Right lobe of liver (tissue), 6 donors: ENCODE measurements around the gene DHRSX. TPM values are rescaled to one million over a fixed set of nuclear protein-coding genes. Genes with fewer than 3 reads are reported as not detected.
"Not testable (repeated sequence)": the region's sequence is repeated elsewhere in the genome, so short reads cannot be mapped to it uniquely, and the experiment has no call there.

Experiments used
- ATAC-seq, 4 donors: fragments of 200-7000 bp; cut with Tn5 transposase; one replicate each; pipeline ENCODE4 v1.9.1; 2020; ENCODE audit warnings: mild to moderate bottlenecking in 4 of 4, moderate library complexity in 4 of 4
- DNase-seq, 3 donors: peaks; one replicate each; pipeline ENCODE4 v3.0.0-alpha.2; 2020
- H3K27ac ChIP-seq, 3 donors: fragments of 200-600 bp; one replicate each; pipeline ENCODE4 v1.8.0; 2022
- H3K27me3 ChIP-seq, 2 donors: fragments of 200-600 bp; one replicate each; pipeline ENCODE4 v1.8.0; 2022
- H3K36me3 ChIP-seq, 4 donors: fragments of 200-600 bp; sonication (generic) in 1 of 4; one replicate each; pipeline versions ENCODE4 v1.5.1 to v1.8.0; 2017 to 2022; ENCODE audit warnings: control low read depth in 1 of 4
- H3K4me1 ChIP-seq, 4 donors: fragments of 200-600 bp; sonication (generic) in 1 of 4; one replicate each; pipeline versions ENCODE4 v1.5.1 to v1.8.0; 2017 to 2022; ENCODE audit warnings: control low read depth in 1 of 4
- H3K4me3 ChIP-seq, 3 donors: fragments of 200-600 bp; one replicate each; pipeline ENCODE4 v1.8.0; 2022
- H3K9me3 ChIP-seq, 4 donors: fragments of 200-600 bp; sonication (generic) in 1 of 4; one replicate each; pipeline versions ENCODE4 v1.5.1 to v1.8.0; 2017 to 2022; ENCODE audit warnings: control low read depth in 1 of 4
- POLR2A ChIP-seq: fragments of 450-650 bp; IDR thresholded peaks from one replicate; pipeline ENCODE4 v1.6.1; 2017; ENCODE audit warnings: antibody characterized with exemption, mild to moderate bottlenecking
- WGBS: methylation state at CpG from one replicate; pipeline ENCODE4 v1.1.6; 2018; ENCODE audit warnings: low coverage, low lambda C conversion rate; ENCODE audit not compliant: insufficient coverage; ENCODE audit errors: missing lambda C conversion rate; 5-methylcytosine and 5-hydroxymethylcytosine counted together
- intact Hi-C, 2 donors: fragments of 100-400 bp; cut with DNase I; formaldehyde crosslinking; loops; one replicate each; pipeline versions ENCODE4 v1.11.2 to v1.14.1; 2022
- total RNA-seq, 6 experiments: library from RNA; depleted of rRNA in 2 of 6; stranded (reverse); fragments of >200 nt in 2 of 6; fragmentation: NEBNext Ultra II Directional in 3 of 6; extraction: Animal tissue kit (Norgen Biotek cat#: 25700) in 3 of 6; gene quantifications; one replicate each; pipeline versions ENCODE4 v1.1.0 to v1.2.4, GENCODE V29; 2016 to 2023
- TF ChIP-seq, protein P1 (sequence below), 4 donors: fragments of 200-600 bp in 3 of 4; fragments of 450-650 bp in 1 of 4; IDR thresholded peaks; one replicate each; pipeline versions ENCODE4 v1.5.1 to v1.8.0; 2016 to 2022; ENCODE audit warnings: antibody characterized with exemption in 4 of 4, mild to moderate bottlenecking in 2 of 4
- donor health status: DM: no; HTN: yes; CAD: no.
- donor health status: DM: no; HTN: no; CAD: no.
- donor health status: DM: no; HTN: no; CAD: no.
- donor health status: DM: no; HTN: yes; CAD: no.
- donor health status: DM: no; HTN: yes; CAD: no.

DHRSX gene
- total RNA-seq, 6 experiments from 2014 or later: 15.6 to 34.5 (median 29.0) TPM

DNA sequence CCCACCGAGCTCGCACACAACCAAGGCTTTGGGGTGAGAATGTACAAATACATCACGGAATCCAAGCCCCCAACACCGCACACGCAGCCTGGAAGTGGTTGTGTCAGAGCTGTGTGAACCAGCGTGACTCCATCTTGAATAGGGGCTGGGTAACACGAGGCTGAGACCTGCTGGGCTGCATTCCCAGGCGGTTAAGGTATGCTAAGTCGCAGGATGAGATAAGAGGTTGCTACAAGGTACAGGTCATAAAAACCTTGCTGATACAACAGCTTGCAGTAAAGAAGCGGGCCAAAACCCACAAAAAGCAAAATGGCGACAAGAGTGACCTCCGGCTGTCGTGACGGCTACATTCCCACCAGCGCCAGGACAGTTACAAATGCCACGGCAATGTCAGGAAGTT lies 258.4 kb downstream of the DHRSX start:
- no peak for ATAC-seq
- WGBS: 90% methylated on average over 6 of the region's 16 CpGs
- TF ChIP-seq POLR2A: no peak
- Histone ChIP-seq H3K4me3 (no peak overlapping the region), H3K27ac (no peak overlapping the region), H3K27me3 (no peaks in the 10 kb centered on the region), H3K4me1 (no peaks in the 10 kb centered on the region), H3K36me3 (no peaks in the 10 kb centered on the region), H3K9me3 (no peaks in the 10 kb centered on the region)
- intact Hi-C loops: no loop called here
- DNase-seq: no peak

DNA sequence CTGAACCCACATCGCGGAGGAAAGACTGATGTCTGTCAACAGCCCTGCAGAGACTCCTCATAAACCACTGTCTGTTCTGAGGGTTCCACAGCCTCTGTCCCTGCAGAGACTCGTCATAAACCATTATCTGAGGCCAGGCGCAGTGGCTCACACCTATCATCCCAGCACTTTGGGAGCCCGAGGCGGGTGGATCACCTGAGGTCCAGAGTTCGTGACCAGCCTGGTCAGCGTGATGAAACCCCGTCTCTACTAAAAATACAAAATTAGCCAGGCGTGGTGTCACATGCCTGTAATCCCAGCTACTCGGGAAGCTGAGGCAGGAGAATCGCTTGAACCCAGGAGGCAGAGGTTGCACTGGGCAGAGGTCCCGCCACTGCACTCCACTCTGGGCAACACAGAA lies 259.3 kb downstream of the DHRSX start:
- H3K36me3 ChIP-seq, H3K4me1 ChIP-seq, H3K9me3 ChIP-seq, H3K27ac ChIP-seq, H3K4me3 ChIP-seq, ATAC-seq, intact Hi-C loops, H3K27me3 ChIP-seq, DNase-seq: not testable (repeated sequence)
- 100% methylated on average over 1 of the region's 13 CpGs for WGBS

DNA sequence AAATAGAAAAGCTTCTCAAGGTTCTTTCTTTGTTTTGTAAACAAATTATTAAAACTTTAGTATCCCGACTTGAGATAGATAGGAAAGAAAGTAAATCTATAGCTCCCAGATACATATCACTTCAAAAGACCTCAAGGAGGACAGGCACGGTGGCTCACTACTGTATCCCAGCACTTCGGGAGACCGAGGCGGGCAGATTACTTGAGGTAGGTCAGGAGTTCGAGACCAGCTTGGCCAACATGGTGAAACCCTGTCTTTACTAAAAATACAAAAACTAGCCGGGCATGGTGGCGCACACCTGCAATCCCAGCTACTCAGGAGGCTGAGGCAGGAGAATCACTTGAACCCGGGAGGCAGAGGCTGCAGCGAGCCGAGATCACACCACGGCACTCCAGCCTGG lies 260.0 kb downstream of the DHRSX start:
- H3K9me3 ChIP-seq, H3K27me3 ChIP-seq, H3K4me3 ChIP-seq, DNase-seq, intact Hi-C loops, ATAC-seq, H3K27ac ChIP-seq, H3K36me3 ChIP-seq, H3K4me1 ChIP-seq: not testable (repeated sequence)
- 85% methylated on average over 9 of the region's 12 CpGs for WGBS

DNA sequence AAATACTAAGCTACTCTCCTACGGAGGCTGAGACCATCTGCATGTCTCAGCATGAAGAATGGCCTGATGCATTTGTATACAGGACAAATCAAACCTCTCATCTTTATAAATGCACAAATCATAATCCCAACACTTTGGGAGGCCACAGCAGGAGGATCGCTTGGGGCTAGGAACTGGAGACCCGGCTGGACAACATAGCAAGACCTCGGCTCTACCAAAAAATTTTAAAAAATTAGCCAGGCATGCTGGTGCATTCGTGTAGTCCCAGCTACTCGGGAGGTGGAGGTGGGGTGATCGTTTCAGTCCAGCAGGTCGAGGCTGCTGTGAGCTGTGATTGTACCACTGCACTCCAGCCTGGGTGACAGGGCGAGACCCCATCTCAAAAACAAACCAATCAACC lies 262.8 kb downstream of the DHRSX start:
- intact Hi-C loops: no loop called here
- no peak for TF ChIP-seq POLR2A
- TF ChIP-seq, protein P1, sequence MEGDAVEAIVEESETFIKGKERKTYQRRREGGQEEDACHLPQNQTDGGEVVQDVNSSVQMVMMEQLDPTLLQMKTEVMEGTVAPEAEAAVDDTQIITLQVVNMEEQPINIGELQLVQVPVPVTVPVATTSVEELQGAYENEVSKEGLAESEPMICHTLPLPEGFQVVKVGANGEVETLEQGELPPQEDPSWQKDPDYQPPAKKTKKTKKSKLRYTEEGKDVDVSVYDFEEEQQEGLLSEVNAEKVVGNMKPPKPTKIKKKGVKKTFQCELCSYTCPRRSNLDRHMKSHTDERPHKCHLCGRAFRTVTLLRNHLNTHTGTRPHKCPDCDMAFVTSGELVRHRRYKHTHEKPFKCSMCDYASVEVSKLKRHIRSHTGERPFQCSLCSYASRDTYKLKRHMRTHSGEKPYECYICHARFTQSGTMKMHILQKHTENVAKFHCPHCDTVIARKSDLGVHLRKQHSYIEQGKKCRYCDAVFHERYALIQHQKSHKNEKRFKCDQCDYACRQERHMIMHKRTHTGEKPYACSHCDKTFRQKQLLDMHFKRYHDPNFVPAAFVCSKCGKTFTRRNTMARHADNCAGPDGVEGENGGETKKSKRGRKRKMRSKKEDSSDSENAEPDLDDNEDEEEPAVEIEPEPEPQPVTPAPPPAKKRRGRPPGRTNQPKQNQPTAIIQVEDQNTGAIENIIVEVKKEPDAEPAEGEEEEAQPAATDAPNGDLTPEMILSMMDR (IDR thresholded peaks at IDR 0.05): no peak
- WGBS: 87% methylated on average over 4 of the region's 9 CpGs

DNA sequence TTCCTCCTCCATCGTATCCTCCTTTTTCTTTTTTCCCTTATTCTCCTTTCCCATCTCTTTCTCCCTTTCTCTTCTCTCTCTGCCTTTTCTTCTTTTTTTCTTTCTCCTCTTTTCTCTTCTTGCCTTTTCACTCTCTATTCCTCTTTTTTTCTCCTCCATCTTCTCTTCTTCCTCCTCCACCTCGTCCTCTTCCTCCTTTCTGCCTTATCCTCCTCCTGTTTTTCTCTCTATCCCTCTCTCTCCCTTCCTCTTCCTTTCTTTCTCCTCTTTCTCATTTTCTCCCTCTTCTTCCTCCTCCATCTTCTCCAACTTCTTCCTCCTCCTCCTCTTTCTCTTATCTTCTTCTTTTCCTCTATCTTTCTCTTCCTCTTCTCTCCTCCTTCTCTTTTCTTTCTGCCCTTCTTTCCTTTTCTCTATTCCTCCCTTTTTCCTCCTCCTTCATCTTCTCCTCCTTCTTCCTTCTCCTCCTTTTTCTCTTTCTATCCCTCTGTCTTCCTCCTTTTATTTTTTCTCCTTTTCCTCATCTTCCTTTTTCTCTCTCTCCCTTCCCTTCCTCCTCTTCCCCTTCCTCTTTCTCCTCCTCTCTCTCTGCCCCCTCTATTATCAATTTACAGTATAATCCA lies 269.1 kb downstream of the DHRSX start:
- 75% methylated on average over 2 of the region's 2 CpGs for WGBS

More for the DNA sequence above, 262.8 kb downstream of the DHRSX start:
- Histone ChIP-seq H3K36me3 (no peaks in the 10 kb centered on the region), H3K4me1 (no peaks in the 10 kb centered on the region), H3K27ac (no peak overlapping the region), H3K4me3 (no peak overlapping the region), H3K9me3 (no peaks in the 10 kb centered on the region), H3K27me3 (no peaks in the 10 kb centered on the region)
- DNase-seq (no peak), ATAC-seq (no peak)

DNA sequence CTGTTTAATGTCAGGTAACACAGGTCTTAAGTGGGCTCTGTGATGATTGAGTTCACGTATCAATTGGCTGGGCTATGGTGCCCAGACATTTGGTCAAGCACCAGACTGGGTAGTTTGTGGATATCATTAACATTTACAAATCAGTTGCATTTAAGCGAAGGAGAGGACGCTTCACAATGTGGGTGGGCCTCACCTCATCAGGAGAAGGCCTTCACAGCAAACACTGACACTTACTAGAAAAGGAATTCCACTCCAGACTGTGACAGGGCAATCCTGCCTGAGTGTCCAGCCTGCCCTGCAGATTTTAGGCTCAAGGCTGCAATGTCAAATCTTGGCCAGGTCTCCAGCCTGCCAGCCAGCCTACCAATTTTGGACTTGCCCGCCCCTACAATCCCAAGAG lies 270.3 kb downstream of the DHRSX start:
- DNase-seq (no peak), ATAC-seq (no peak)
- TF ChIP-seq, protein P1 (IDR thresholded peaks at IDR 0.05): no peak
- TF ChIP-seq POLR2A: no peak
- no peak overlapping the region for H3K27ac ChIP-seq
- H3K4me1 ChIP-seq: no peaks in the 10 kb centered on the region
- intact Hi-C loops: no loop called here
- 75% methylated on average over 1 of the region's 4 CpGs for WGBS
- no peak overlapping the region for H3K4me3 ChIP-seq
- H3K27me3 ChIP-seq: no peaks in the 10 kb centered on the region
- H3K9me3 ChIP-seq: no peaks in the 10 kb centered on the region
- no peaks in the 10 kb centered on the region for H3K36me3 ChIP-seq

More for the DNA sequence above, 269.1 kb downstream of the DHRSX start:
- H3K9me3 ChIP-seq: no peaks in the 10 kb centered on the region
- intact Hi-C loops: no loop called here
- no peak overlapping the region for H3K27ac ChIP-seq
- H3K36me3 ChIP-seq: no peaks in the 10 kb centered on the region
- ATAC-seq (no peak), DNase-seq (no peak)
- H3K27me3 ChIP-seq: no peaks in the 10 kb centered on the region
- H3K4me3 ChIP-seq: no peak overlapping the region
- no peaks in the 10 kb centered on the region for H3K4me1 ChIP-seq
- TF ChIP-seq, protein P1 (IDR thresholded peaks at IDR 0.05): no peak
- no peak for TF ChIP-seq POLR2A
